ENCODE data around the gene PSTPIP1. TPM values are rescaled to one million over a fixed set of nuclear protein-coding genes. Genes with fewer than 3 reads are reported as not detected.

PSTPIP1 gene
- total RNA-seq, 2 donors from 2014 or later = 3.3 to 3.6 TPM

DNA sequence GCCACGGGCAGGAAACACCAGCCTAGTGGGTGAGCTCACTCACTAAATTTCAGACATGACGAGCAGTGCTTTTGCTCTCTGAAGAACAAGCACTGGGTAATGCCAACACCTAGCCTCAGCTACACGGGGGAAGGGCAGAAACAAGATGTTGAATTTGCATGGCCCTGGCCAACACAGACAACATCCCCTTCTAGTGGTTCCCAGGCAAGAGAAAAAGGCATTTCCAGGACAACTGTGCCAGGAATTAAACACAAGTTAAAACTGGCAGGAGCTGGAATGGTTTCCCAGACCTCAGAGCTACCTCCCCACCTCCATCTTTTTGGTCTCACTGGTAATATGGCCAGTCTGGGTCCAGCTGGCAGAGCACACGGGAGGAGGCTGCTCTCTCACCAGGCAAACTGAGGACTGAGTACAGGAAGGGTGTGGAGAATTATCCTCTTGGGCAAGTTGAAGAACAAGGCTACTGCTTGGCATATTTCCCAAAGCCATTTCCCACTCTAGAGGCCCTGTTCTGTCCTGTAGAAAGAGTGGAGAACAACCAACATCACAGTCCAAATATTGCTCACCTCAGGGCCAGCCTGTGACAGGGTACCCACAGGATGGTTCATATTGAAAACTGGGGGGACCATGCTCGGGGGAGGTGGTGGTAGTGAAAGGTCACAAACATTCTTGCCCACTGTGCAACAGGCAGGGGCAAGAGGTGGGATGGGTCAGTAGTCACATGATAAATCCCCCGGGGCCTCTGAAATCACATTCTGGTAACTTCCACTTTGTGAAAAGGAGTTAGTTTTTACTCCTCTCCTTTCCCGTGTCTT, 49.5 kb downstream of the PSTPIP1 start:
- TF ChIP-seq, protein P1, sequence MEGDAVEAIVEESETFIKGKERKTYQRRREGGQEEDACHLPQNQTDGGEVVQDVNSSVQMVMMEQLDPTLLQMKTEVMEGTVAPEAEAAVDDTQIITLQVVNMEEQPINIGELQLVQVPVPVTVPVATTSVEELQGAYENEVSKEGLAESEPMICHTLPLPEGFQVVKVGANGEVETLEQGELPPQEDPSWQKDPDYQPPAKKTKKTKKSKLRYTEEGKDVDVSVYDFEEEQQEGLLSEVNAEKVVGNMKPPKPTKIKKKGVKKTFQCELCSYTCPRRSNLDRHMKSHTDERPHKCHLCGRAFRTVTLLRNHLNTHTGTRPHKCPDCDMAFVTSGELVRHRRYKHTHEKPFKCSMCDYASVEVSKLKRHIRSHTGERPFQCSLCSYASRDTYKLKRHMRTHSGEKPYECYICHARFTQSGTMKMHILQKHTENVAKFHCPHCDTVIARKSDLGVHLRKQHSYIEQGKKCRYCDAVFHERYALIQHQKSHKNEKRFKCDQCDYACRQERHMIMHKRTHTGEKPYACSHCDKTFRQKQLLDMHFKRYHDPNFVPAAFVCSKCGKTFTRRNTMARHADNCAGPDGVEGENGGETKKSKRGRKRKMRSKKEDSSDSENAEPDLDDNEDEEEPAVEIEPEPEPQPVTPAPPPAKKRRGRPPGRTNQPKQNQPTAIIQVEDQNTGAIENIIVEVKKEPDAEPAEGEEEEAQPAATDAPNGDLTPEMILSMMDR (IDR thresholded peaks at IDR 0.05) = no peak
- no peak for TF ChIP-seq POLR2A (IDR thresholded peaks at IDR 0.05)
- Histone ChIP-seq H3K9me3 (no peaks in the 10 kb centered on the region), H3K4me3 (no peak overlapping the region), H3K27ac (no peak overlapping the region), H3K36me3 (replicated peaks in 1 of 2; ENCODE audit: insufficient read depth in 1 of 2, low read depth in 2 of 2) (peaks cover 0 to 12% of the 10 kb centered on the region in 2 donors), H3K27me3 (no peaks in the 10 kb centered on the region), H3K4me1 (no peaks in the 10 kb centered on the region)
- DNase-seq (no peak), ATAC-seq (no peak)
- intact Hi-C loops (cut with DNase I) = no loop called here
- WGBS, 2 donors = 78 to 80% methylated on average over 6 to 7 of the region's 7 CpGs

GRCh38 chr15:77045985-77046384, 51.1 kb downstream of the PSTPIP1 start:
- DNase-seq = no peak
- Histone ChIP-seq H3K4me3 (no peak overlapping the region), H3K36me3 (replicated peaks in 1 of 2; ENCODE audit: insufficient read depth in 1 of 2, low read depth in 2 of 2) (peaks cover 0 to 12% of the 10 kb centered on the region in 2 donors), H3K4me1 (no peaks in the 10 kb centered on the region), H3K27ac (no peak overlapping the region), H3K27me3 (no peaks in the 10 kb centered on the region), H3K9me3 (no peaks in the 10 kb centered on the region)
- 93 to 94% methylated on average over 1 of the region's 1 CpG for WGBS, 2 donors
- intact Hi-C loops (cut with DNase I) = no loop called here
- TF ChIP-seq, protein P1 (IDR thresholded peaks at IDR 0.05) = no peak
- no peak for TF ChIP-seq POLR2A (IDR thresholded peaks at IDR 0.05)
- ATAC-seq = no peak

DNA sequence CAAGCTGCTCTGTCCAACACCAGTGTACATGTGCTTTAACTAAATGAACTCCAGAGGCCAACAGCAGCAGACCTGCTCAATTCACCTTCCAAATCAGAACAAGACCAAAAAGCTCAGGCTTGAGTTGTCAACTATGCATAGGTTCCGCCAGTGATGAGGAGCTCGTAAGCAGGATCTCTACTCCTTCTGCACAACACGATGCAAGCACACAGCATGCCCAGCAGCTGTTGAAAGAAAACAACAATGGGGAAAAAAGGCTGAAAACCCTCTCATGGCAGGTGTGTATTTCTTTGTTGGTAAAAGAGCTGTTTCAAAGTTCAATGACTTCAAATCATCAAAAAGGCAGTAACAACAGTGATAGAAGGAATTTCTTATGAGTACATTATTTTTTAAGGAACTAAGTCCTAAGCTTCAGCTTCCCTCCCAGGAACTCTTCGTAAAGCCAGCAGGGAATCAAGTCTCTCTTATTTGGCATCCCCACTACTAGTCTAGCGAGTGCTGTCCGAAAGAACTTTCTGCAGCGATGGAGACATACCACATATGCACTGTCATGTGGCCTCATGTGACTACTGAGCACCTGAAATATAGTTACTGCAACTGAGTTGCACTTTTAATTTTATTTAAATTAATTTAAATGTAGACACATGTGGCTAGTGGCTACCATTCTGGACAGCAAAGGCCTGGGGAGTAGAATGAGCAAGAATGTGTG, 51.9 kb downstream of the PSTPIP1 start:
- Histone ChIP-seq H3K4me1 (no peaks in the 10 kb centered on the region), H3K27ac (no peak overlapping the region), H3K4me3 (no peak overlapping the region), H3K9me3 (no peaks in the 10 kb centered on the region), H3K27me3 (no peaks in the 10 kb centered on the region), H3K36me3 (replicated peaks in 1 of 2; ENCODE audit: insufficient read depth in 1 of 2, low read depth in 2 of 2) (peaks cover 0 to 14% of the 10 kb centered on the region in 2 donors)
- ATAC-seq (no peak), DNase-seq (no peak)
- TF ChIP-seq POLR2A (IDR thresholded peaks at IDR 0.05) = no peak
- TF ChIP-seq, protein P1 (IDR thresholded peaks at IDR 0.05) = no peak
- intact Hi-C loops (cut with DNase I) = no loop called here
- WGBS, 2 donors = 91 to 94% methylated on average over 7 of the region's 7 CpGs

- Histone ChIP-seq H3K9me3 (no peaks in the 10 kb centered on the region), H3K36me3 (replicated peaks in 1 of 2; ENCODE audit: insufficient read depth in 1 of 2, low read depth in 2 of 2) (peaks cover 0 to 13% of the 10 kb centered on the region in 2 donors), H3K27ac (no peak overlapping the region), H3K4me3 (no peak overlapping the region), H3K4me1 (no peaks in the 10 kb centered on the region), H3K27me3 (no peaks in the 10 kb centered on the region)
- TF ChIP-seq POLR2A (IDR thresholded peaks at IDR 0.05) = no peak
- TF ChIP-seq, protein P1 (IDR thresholded peaks at IDR 0.05) = no peak
- intact Hi-C loops (cut with DNase I) = no loop called here
- no peak for DNase-seq
- ATAC-seq = no peak
- 82 to 84% methylated on average over 1 of the region's 1 CpG for WGBS, 2 donors
These were observed 53.4 kb downstream of the PSTPIP1 start for GRCh38 chr15:77048135-77048876.
